Brain microvascular endothelial cell (primary cell): ENCODE results near the gene SREBF2.
"Not testable (repeated sequence)": the region's sequence is repeated elsewhere in the genome, so short reads cannot be mapped to it uniquely, and the experiment has no call there.

ENCODE experiments used
- DNase-seq: peaks from one replicate; pipeline ENCODE4 v3.0.0-alpha.2; 2020
- H3K27ac ChIP-seq: fragments of 250-450 bp; sonication (Bioruptor Pico); 2 replicates; pipeline ENCODE4 v1.5.1; 2020; ENCODE audit warnings: mild to moderate bottlenecking, moderate library complexity
- H3K27me3 ChIP-seq: fragments of 250-450 bp; sonication (Bioruptor Pico); replicated peaks from 2 replicates; pipeline ENCODE4 v1.5.1; 2020; ENCODE audit warnings: mild to moderate bottlenecking
- H3K36me3 ChIP-seq: fragments of 250-450 bp; sonication (Bioruptor Pico); replicated peaks from 2 replicates; pipeline ENCODE4 v1.5.1; 2020; ENCODE audit warnings: mild to moderate bottlenecking
- H3K4me3 ChIP-seq: 2 replicates; pipeline ENCODE4 v1.5.1; 2011; ENCODE audit warnings: low read depth, mild to moderate bottlenecking, control low read depth, low read length, moderate library complexity
- CTCF ChIP-seq: IDR thresholded peaks from 2 replicates; pipeline ENCODE4 v1.5.1; 2011; ENCODE audit warnings: low read depth, mild to moderate bottlenecking, moderate library complexity, low read length, control low read depth, inconsistent platforms; ENCODE audit errors: missing control alignments
- in situ Hi-C: cut with HindIII; loops from 2 replicates; pipeline ENCODE4 v1.10.0; 2017; ENCODE audit warnings: low sequenced_read_pairs, low pct_ligation_motif_present

The SREBF2 gene

DNA sequence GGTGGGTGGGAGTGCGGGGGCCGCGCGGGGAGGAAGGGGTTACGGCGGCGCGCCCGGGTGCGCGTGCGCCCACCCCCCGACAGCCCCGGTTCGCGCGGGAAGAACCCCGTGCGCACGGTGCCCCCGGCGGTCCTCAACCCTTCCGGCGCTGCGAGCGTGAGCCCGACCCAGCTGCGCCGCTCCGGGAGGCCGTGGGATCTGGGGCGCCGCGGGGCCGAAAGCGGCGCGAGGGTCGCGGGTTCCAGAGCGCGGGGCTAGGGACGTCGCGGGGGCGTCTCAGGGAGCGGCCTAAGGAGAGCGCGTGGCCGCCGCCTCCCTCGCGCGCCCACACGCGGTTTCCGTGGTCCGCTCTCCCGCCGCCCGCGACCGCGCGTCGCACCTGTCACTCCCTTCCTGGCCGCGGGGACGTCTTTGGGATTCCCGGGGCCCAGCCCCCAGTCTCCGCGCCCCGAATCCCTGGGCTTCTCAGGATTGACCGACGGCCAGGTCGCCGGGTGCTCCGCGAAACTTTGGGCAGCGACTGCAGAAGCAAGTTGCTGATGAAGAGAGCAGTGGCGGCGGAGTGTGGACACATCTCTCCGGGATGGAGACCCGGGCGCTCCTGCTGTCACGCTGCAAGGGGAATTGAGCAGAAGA, 582 bp downstream of the SREBF2 start:
- no peak for TF ChIP-seq CTCF
- in situ Hi-C loops: no loop called here
- Histone ChIP-seq H3K4me3 (peak overlapping the region; percentile 82), H3K27me3 (no peaks in the 10 kb centered on the region), H3K36me3 (peaks cover 14% of the 10 kb centered on the region), H3K27ac (peak overlapping the region; percentile 91)
- DNase-seq: no peak

DNA sequence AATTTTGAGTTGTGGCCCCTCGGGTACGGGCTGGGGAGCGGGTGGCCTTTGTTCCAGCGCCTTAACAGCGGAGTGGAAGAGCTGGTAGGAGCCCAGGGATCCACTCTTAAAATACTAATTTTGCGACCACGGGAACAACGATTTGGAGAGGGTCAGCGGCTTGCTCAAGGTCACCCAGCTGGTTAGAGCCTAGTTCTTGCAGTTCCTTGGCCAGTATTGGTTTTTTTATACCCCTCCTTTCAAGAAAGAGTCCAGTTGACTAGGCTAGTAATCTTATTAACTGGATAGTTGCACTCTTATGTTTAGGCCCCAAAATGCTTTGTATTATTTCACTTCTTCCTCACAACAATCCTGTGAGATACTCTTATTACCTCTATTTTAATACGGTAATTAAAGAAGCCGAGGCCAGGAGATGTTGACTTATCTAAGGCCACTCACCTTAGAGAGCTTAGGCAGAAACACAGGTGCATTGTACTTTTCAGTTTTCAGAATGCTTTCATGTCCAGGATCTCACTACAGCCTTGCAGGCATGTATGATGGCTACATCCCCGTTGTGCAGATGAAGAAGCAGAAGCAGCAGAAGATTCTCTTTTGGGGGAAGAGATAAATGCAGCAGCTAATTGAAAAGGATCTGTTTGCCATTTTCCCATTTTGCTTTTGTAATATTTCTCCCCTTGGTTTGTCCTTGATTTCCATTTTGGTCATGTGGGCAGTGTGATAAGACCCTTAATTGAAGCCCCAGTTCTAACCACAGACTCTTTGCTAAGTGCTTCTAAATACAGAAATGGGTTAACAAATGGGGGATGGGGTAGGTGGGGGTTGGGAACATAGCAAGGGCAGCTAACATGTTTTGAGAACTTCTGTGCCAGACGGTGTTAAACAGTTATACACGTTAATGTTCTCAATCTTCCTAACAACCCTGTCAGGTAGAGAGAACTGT, 1.4 kb downstream of the SREBF2 start:
- Histone ChIP-seq H3K36me3 (peaks cover 14% of the 10 kb centered on the region), H3K4me3 (peak overlapping the region; percentile 82), H3K27me3 (no peaks in the 10 kb centered on the region), H3K27ac (no peak overlapping the region)
- no peak for DNase-seq
- in situ Hi-C loops: no loop called here
- TF ChIP-seq CTCF: no peak

DNA sequence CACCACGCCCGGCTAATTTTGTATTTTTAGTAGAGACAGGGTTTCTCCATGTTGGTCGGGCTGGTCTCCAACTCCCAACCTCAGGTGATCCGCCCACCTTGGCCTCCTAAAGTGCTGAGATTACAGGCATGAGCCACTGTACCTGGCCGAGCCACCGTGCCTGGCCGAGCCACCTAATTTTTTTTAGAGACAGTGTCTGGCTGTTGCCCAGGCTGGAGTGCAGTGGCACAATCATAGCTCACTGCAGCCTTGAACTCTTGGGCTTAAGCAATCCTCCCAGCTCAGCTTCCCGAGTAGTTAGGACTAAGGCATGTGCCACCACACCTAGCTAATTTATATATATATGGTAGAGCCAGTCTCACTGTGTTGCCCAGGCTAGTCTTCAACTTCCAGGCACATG, 2.6 kb downstream of the SREBF2 start:
- DNase-seq, H3K4me3 ChIP-seq, H3K27ac ChIP-seq, in situ Hi-C loops, H3K27me3 ChIP-seq: not testable (repeated sequence)
- H3K36me3 ChIP-seq: peaks cover 14% of the 10 kb centered on the region

- Histone ChIP-seq H3K27ac (no peak overlapping the region), H3K27me3 (no peaks in the 10 kb centered on the region), H3K36me3 (peaks cover 14% of the 10 kb centered on the region), H3K4me3 (no peak overlapping the region)
- no peak for TF ChIP-seq CTCF
- in situ Hi-C loops: no loop called here
- DNase-seq: no peak
Measured at GRCh38 chr22:41836551-41836950, 3.6 kb downstream of the SREBF2 start.

DNA sequence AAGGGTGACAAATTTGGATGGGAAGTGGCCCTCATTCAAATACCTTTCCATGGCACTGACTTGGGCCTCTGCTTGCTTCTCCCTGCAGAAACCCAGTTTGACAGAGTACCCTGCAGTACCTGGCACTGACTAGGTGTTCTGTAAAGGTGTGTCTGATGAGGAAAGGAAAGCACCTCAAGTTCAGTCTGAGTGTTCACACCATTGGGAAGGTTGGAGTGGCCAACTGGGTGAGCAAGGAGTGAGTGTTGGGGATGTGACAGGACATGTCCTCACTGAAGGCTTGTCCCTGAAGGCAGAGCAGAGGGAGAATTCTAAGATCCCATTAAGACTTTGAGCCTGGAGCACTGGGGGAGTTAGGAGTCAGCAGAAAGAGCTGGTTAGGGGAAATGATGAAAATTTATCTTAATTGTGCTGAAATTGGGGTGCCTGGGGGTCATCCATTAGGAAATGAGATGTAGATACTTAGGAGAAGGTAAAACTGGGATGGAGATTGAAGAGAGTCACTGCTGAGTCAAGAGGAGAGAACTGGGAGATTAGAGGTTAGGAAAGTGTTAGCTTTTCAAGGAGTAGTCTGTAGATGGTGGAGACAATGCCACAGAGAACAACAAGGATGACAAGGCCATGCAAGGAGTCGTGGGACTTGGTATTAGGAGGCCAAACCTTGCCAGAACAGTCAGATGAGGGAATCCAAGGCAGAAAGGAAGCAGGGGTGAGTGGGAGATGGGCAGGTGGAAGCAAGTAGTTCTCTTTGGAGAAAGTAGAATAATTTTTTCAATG, 6.1 kb downstream of the SREBF2 start:
- peaks cover 18% of the 10 kb centered on the region for H3K36me3 ChIP-seq
- H3K27ac ChIP-seq: no peak overlapping the region
- in situ Hi-C loops: no loop called here
- no peak for TF ChIP-seq CTCF
- no peak for DNase-seq
- H3K27me3 ChIP-seq: no peaks in the 10 kb centered on the region
- H3K4me3 ChIP-seq: no peak overlapping the region

DNA sequence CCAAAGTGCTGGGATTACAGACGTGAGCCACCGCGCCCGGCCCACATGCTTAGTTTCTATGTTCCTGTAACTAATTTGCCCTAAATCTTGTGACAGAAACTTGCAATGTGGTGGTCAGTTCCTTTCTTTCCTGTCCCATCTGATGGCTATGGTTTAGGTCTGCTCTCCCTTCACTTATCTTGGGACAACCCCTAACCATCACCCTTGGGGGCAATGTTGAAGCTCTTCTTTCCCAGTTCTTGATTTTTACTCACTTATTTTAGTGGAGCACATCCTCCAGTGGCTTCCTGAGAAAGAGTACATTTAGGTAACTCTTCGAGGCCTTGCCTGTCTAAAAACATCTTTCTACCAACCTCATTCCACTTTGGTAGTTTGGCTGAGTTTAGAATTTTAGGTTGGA, 7.3 kb downstream of the SREBF2 start:
- TF ChIP-seq CTCF: no peak
- in situ Hi-C loops: no loop called here
- H3K36me3 ChIP-seq: peaks cover 18% of the 10 kb centered on the region
- H3K27me3 ChIP-seq: no peaks in the 10 kb centered on the region
- no peak overlapping the region for H3K27ac ChIP-seq
- H3K4me3 ChIP-seq: no peak overlapping the region
- no peak for DNase-seq
